A673 (cell line): ENCODE results near the gene FBXL19. TPM values are rescaled to one million over a fixed set of nuclear protein-coding genes. Genes with fewer than 3 reads are reported as not detected.
A peak's percentile ranks its signal among the peaks of the same experiment; 100 is the strongest.

ENCODE experiments used
- BruUV-seq: library from RNA; stranded (reverse); fragments of 400-500 nt; replicated peaks from 2 replicates; lab custom pipeline; 2021; lab: Mats Ljungman, UMichigan
- CTCF ChIA-PET: fragments of 300-600 bp; sonication (Branson Sonifier 250); formaldehyde crosslinking; loops from one replicate; lab custom pipeline; 2022; ENCODE audit warnings: antibody characterized with exemption; lab: Charles Lee
- POLR2A ChIA-PET: fragments of 300-600 bp; sonication (Branson Sonifier 250); formaldehyde crosslinking; loops from one replicate; lab custom pipeline; 2022; ENCODE audit warnings: antibody characterized with exemption; ENCODE audit not compliant: low non-redundant PET; lab: Charles Lee
- DNase-seq: peaks from one replicate; pipeline ENCODE4 v3.0.0-alpha.2; 2015; ENCODE audit warnings: low spot score
- H3K27ac ChIP-seq: fragments of 200-600 bp; sonication (generic); 2 replicates; pipeline ENCODE4 v1.5.1; 2016; ENCODE audit warnings: mixed run types, low read depth, mild to moderate bottlenecking, mixed read lengths, antibody characterized with exemption, low read length; ENCODE audit not compliant: poor library complexity, severe bottlenecking
- H3K27me3 ChIP-seq: fragments of 200-600 bp; sonication (generic); replicated peaks from 2 replicates; pipeline ENCODE4 v1.6.1; 2017; ENCODE audit warnings: mixed run types, low read depth, mild to moderate bottlenecking, mixed read lengths, antibody characterized with exemption, low read length; ENCODE audit not compliant: insufficient read depth, poor library complexity
- H3K36me3 ChIP-seq: fragments of 200-600 bp; sonication (generic); 2 replicates; pipeline ENCODE4 v1.6.1; 2016; ENCODE audit warnings: mixed run types, mild to moderate bottlenecking, mixed read lengths, antibody characterized with exemption, low read length; ENCODE audit not compliant: insufficient read depth, poor library complexity, severe bottlenecking
- H3K4me1 ChIP-seq: fragments of 200-600 bp; sonication (generic); 2 replicates; pipeline ENCODE4 v1.6.1; 2017; ENCODE audit warnings: mixed run types, mild to moderate bottlenecking, mixed read lengths, antibody characterized with exemption, low read length; ENCODE audit not compliant: insufficient read depth, poor library complexity, severe bottlenecking
- H3K4me3 ChIP-seq: fragments of 200-600 bp; sonication (generic); 2 replicates; pipeline ENCODE4 v1.5.1; 2016; ENCODE audit warnings: low read depth, mixed run types, mild to moderate bottlenecking, mixed read lengths, low read length; ENCODE audit not compliant: poor library complexity, severe bottlenecking
- H3K9me3 ChIP-seq: fragments of 200-600 bp; sonication (generic); 2 replicates; pipeline ENCODE4 v1.6.1; 2016; ENCODE audit warnings: mixed run types, low read depth, mild to moderate bottlenecking, mixed read lengths, antibody characterized with exemption, low read length; ENCODE audit not compliant: poor library complexity, severe bottlenecking
- CTCF ChIP-seq: fragments of 300-800, 200-600 bp; sonication (generic); conservative IDR thresholded peaks from 2 replicates; pipeline ENCODE4 v1.5.1; 2017; ENCODE audit warnings: low read depth, mild to moderate bottlenecking, antibody characterized with exemption, low read length, moderate library complexity, mixed read lengths
- EZH2 ChIP-seq: fragments of 200-600 bp; sonication (generic); IDR thresholded peaks from 2 replicates; pipeline ENCODE4 v1.6.1; 2017; ENCODE audit warnings: borderline replicate concordance, low read depth, mild to moderate bottlenecking, mixed read lengths, antibody characterized with exemption, low read length; ENCODE audit not compliant: poor library complexity, severe bottlenecking
- intact Hi-C: fragments of 100-400 bp; cut with micrococcal nuclease; formaldehyde crosslinking; loops from one replicate; pipeline ENCODE4 v1.10.0; 2022; ENCODE audit not compliant: unreplicated experiment
- total RNA-seq: library from RNA; stranded (reverse); gene quantifications from 2 replicates; pipeline ENCODE4 v1.2.3, GENCODE V29; 2021

Gene FBXL19
- total RNA-seq, 1 experiment from 2014 or later: 39.3 TPM

GRCh38 chr16:30922420-30922959 lies 882 bp upstream of the FBXL19 start:
- intact Hi-C loops: loop anchor here (1.0 to 5.0 kb wide), 3 partner anchors 46 to 175 kb away; partner anchors contain the start of gene PHKG2
- ChIA-PET CTCF (interaction anchor here (0.7 kb wide), 1 partner anchor 78 kb away, joined by 3 read pairs; no protein-coding TSS in a partner anchor), POLR2A (no interaction called here)
- Histone ChIP-seq H3K9me3 (no peaks in the 10 kb centered on the region), H3K27ac (peak overlapping the region; percentile 93), H3K36me3 (no peaks in the 10 kb centered on the region), H3K4me3 (peak overlapping the region; percentile 64), H3K4me1 (peaks cover 10% of the 10 kb centered on the region), H3K27me3 (no peaks in the 10 kb centered on the region)
- no peak for TF ChIP-seq CTCF
- no peak for TF ChIP-seq EZH2
- DNase-seq: peak; percentile 100
- BruUV-seq: TSS peak; percentile 77

- no peak for TF ChIP-seq EZH2
- TF ChIP-seq CTCF: no peak
- CTCF ChIA-PET: interaction anchor here (0.6 kb wide), 1 partner anchor 233 kb away, joined by 9 read pairs; no protein-coding TSS in a partner anchor
- Histone ChIP-seq H3K27me3 (no peaks in the 10 kb centered on the region), H3K27ac (peak overlapping the region; percentile 93), H3K36me3 (no peaks in the 10 kb centered on the region), H3K4me1 (peaks cover 14% of the 10 kb centered on the region), H3K4me3 (peak overlapping the region; percentile 64), H3K9me3 (no peaks in the 10 kb centered on the region)
- DNase-seq: peak; percentile 100
- intact Hi-C loops: loop anchor here (1.0 to 5.0 kb wide), 3 partner anchors 47 to 176 kb away; partner anchors contain the start of gene PHKG2
- POLR2A ChIA-PET: interaction anchor here (0.7 kb wide), 1 partner anchor 362 kb away, joined by 9 read pairs; no protein-coding TSS in a partner anchor
- BruUV-seq: no TSS peak
Observed at GRCh38 chr16:30922960-30923535, 324 bp upstream of the FBXL19 start.

GRCh38 chr16:30924076-30924912 lies 922 bp downstream of the FBXL19 start:
- H3K27me3 ChIP-seq: no peaks in the 10 kb centered on the region
- peak overlapping the region; percentile 64 for H3K4me3 ChIP-seq
- TF ChIP-seq CTCF (no peak), EZH2 (no peak)
- H3K9me3 ChIP-seq: no peaks in the 10 kb centered on the region
- no peak for DNase-seq
- H3K27ac ChIP-seq: peak overlapping the region; percentile 93
- H3K36me3 ChIP-seq: no peaks in the 10 kb centered on the region
- peaks cover 14% of the 10 kb centered on the region for H3K4me1 ChIP-seq
- BruUV-seq: no TSS peak
- ChIA-PET POLR2A (interaction anchor here (0.7 kb wide), 1 partner anchor 363 kb away, joined by 9 read pairs; no protein-coding TSS in a partner anchor), CTCF (interaction anchor here (0.6 kb wide), 2 partner anchors 14 to 232 kb away, joined by 3 to 9 read pairs; no protein-coding TSS in a partner anchor)
- intact Hi-C loops: loop anchor here (5.0 kb wide), 2 partner anchors 147 to 177 kb away; partner anchors contain the start of gene PHKG2
